Right forelimb (tissue), 1 donor: ENCODE results near the gene TCF4.

Experiments
- DNase-seq: peaks from one replicate; pipeline ENCODE4 v3.0.0-alpha.2; 2018

TCF4 gene

DNA sequence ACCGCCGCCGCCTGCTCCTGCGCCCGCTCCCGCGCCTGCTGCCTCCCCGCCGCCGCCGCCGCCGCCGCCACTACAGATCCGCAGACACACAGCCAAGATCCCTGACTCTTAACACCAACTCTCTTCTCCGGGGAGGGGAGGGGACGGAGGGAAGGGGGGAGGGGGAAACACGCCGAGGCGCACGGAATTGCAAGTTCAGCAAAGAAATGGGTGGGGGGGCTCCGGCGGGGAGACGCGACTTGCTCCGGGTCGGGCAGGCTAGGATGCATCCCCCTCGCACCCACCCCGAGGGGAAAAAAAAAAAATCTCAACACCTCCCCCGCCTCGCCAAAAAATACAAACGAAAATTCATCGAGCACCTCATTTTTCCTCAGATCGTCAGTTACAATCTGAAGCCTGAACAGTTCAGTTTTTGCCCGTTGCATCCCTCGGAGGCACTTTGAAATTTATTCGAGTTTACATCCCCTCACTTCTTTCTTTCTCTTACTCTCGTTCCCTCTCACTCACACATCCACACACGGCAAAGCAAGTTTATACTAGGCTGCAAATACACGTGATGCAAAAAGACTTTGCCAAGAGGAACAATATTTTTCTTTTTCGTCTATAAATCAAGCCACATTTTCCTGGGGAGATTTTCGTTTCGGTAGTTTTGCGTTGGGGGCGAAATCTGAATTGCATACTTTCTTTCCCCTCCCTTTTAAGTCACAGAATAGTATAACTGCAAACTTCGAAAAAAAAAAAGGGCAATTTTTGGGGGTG is at the start of gene TCF4:
Gene TCF4 (minus strand): TSS at position 82 of the 759 bp plus-strand sequence. CDS start 1,076 bp downstream, outside the sequence.
- DNase-seq, result peak; percentile 90

DNA sequence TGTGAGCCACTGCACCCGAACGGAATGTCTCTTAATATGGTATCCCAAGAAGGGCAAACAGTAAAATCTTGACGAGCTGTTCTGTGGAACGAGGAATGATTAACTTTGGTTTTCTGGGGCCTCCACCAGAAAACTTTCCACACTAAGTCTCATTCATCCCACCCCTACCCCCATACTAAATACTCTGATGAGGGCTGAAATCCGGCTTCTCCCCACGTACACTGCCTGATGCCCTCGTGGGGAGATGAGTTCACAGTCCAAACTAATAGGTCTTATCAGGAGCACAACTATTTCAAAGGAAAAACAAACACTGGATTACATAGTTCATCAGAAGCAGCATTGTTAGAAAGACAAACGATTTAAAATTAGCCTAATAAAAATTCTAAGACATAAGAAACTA is 49.2 kb upstream of the TCF4 start:
- DNase-seq, result no peak

GRCh38 chr18:55635439-55635838 is 47.4 kb upstream of the TCF4 start:
- no peak for DNase-seq

DNA sequence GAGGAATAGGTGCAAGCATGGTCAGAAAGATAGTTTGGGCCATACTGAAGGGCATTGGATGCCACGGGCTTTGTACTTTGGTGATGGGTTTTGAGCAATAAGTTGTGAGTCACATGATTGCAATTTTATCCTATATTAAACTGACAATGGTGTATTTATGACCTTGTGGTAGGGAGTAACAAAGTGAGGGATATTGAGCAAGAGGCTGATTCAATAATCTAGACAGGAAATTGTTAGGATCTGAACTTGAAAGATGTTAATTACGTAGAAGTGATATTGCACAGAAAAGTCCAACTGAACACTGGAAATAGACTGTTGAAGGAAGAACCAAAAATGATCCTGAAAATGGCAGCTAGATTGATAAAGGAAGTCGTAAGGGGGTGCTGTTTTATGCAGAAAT is 46.6 kb upstream of the TCF4 start:
- no peak for DNase-seq

DNA sequence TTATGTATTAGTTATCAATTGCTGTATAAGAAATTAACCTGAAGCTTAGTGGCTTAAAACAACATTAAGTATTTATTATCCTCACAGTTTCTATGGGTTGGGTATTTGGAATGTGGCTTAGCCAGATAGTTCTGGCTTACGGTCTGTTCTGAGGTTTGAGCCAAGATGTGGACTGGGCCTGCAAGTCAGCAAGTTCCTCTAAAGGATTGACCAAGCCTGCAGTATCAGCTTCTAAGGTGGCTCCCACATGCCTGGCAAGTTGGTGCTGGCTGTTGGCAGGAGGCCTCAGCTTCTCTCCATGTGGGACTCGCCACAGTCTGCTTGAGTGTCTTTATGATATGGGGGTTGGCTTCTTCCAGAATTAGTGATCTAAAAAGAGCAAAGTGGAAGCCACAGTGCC is 45.0 kb upstream of the TCF4 start:
- no peak for DNase-seq

- no peak for DNase-seq
Observed at GRCh38 chr18:55629133-55629532, 41.1 kb upstream of the TCF4 start.

DNA sequence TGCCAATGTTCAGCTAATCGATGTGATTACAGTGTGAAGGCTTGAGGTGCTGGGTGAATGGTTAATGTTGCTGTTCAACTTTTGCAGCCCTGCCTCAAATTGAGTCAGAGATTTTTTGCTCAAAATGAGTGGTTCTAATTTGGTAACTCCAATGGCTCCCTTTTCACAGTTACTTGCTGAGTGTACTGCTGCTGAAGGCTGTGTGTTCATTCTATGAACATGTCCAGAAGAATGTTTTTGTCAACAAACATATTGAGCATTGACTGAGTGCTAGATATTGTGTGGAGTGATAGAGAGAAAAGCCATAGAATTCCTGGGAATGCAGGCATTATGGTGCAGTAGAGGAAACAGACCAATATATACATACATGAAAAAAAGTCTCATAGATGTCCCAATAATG is 39.0 kb upstream of the TCF4 start:
- DNase-seq, result no peak

GRCh38 chr18:55625901-55626300 is 37.9 kb upstream of the TCF4 start:
- no peak for DNase-seq

GRCh38 chr18:55623626-55624025 is 35.6 kb upstream of the TCF4 start:
- DNase-seq, result no peak

GRCh38 chr18:55610506-55610905 is 22.5 kb upstream of the TCF4 start:
- no peak for DNase-seq

DNA sequence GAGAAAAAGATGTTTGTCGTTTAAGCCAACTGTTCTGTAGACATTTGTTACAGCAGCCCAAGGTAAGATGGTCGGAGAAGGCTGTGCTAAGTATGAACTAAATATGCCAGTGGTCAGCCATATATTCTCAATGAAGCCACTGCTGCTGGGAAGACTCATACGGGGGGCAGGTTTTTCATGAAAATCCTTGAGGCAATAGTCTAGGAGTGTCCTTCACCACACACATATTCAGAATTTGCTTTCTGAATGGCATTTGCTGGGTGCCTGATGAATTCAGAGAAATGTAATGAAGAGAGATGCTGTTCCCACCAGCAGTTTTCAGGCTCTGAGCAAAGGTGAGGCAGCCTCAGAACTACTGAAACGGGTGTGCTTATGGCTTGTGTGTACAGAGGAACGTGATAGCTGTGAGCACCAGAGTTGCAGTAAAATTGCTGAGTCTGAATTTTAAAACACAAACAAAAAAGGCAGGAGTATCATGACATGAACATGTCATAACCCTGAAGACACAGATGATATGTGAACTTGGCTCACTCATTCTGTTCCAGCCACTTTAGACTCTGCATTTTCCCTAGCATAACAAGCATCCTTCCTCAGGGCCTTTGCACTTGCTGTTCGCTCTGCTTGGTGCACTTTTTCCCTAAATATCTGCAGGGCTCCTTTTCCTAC is 21.3 kb upstream of the TCF4 start:
- no peak for DNase-seq

GRCh38 chr18:55608497-55608896 is 20.5 kb upstream of the TCF4 start:
- DNase-seq, result no peak

DNA sequence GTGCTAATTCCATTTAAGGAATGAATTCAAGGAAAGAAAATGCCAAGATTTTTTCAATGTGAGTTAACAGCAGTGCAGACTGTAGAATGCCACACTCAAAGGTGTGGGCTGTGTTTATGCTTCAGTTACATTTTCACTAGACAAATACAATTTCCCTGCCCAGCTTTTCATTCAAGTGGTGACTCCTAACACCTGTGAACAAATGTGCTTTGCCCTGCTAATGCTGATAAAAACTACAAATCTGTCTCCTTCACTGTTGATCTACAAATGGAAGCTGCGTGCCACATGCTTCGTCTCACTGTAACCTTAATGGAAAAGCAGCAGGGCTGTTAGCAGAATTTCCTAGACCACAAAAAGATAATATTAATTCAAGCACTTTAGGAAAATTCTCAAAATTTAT is 19.8 kb upstream of the TCF4 start:
- no peak for DNase-seq

DNA sequence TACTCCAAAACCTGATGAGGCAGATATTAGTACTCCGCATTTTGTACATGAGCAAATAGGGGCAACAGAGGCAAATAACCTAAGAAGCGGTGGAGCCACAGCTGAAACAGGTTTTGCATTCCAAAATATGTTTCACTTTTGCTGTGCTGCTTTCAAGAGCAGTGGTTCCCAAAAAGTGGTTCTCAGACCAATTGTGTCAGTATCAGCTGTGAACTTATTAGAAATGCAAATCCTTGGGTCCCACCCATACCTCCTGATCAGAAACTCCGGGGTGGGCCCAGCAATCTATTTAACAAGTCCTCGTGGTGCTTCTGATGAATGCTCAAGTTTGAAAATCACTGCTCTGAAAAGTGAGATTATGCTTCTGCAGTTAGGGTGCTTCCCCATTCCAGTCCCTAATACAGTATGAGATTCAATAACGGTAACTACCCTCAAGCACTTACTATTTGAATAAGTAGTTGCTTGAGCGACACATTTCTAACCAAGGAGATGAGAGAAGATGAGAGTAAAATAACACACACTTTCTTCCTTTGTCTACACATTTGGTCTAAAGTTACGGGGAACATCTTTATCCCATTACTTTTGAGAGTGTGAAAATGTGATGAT is 17.8 kb upstream of the TCF4 start:
- DNase-seq, result no peak

- no peak for DNase-seq
Observed at GRCh38 chr18:55603775-55604174, 15.8 kb upstream of the TCF4 start.

GRCh38 chr18:55593888-55594287 is 5.9 kb upstream of the TCF4 start:
- DNase-seq, result no peak

DNA sequence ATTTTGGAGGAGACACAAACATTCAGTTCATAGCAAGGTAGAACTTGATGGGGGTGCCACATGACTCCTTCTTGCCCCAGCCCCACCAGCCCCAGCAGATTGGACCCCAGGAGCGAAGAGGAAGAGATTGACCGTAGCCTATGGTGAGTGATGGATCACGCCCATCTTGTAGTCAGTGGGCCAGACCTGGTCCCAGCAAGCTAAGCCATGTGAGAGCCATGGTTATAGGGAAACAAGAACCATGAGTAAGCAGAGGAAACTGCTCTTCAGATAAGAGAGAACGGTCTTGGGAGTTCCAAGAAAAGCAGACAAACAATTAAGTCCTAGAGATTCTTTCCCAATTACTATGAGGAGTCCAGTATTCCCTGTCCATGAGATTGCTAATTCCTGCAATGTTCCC is 4.6 kb upstream of the TCF4 start:
- DNase-seq, result no peak

- no peak for DNase-seq
Observed at GRCh38 chr18:55592106-55592505, 4.1 kb upstream of the TCF4 start.

GRCh38 chr18:55589625-55590291 is 1.8 kb upstream of the TCF4 start:
- DNase-seq, result peak; percentile 98

GRCh38 chr18:55588870-55589595 is 1.0 kb upstream of the TCF4 start:
- DNase-seq, result no peak

- peak; percentile 75 for DNase-seq
Observed at GRCh38 chr18:55587418-55588110, 428 bp downstream of the TCF4 start.

- peak; percentile 63 for DNase-seq
Observed at GRCh38 chr18:55585920-55586561, 2.0 kb downstream of the TCF4 start.
